SK-N-SH treated with all-trans-retinoic acid at 6 μM for 48 hours (cell line): Measurements from ENCODE around the gene HAAO.

ENCODE experiments used
- ATAC-seq: fragments of 200-7000 bp; cut with Tn5 transposase; 3 replicates; pipeline ENCODE4 v1.9.1; 2020; ENCODE audit warnings: mild to moderate bottlenecking, moderate library complexity
- ARNTL ChIP-seq: fragments of 450-650 bp; formaldehyde crosslinking; IDR thresholded peaks from 2 replicates; pipeline ENCODE4 v1.5.0; 2020; ENCODE audit warnings: low read depth, mild to moderate bottlenecking, moderate library complexity, borderline replicate concordance
- CREB5 ChIP-seq: fragments of 250-450 bp; sonication (Bioruptor Pico); IDR thresholded peaks from 2 replicates; pipeline ENCODE4 v1.5.1; 2020; ENCODE audit warnings: low read depth, mild to moderate bottlenecking, moderate library complexity
- CSDC2 ChIP-seq: fragments of 250-450 bp; sonication (Bioruptor Pico); IDR thresholded peaks from 2 replicates; pipeline ENCODE4 v1.5.0; 2020; ENCODE audit warnings: mild to moderate bottlenecking, moderate library complexity
- CSRNP3 ChIP-seq: fragments of 250-450 bp; sonication (Bioruptor Pico); IDR thresholded peaks from 2 replicates; pipeline ENCODE4 v1.5.1; 2021; ENCODE audit warnings: mild to moderate bottlenecking, moderate library complexity
- ESRRG ChIP-seq: fragments of 250-450 bp; sonication (Bioruptor Pico); IDR thresholded peaks from 2 replicates; pipeline ENCODE4 v1.6.1; 2021; ENCODE audit warnings: mild to moderate bottlenecking
- GLIS3 ChIP-seq: fragments of 250-450 bp; sonication (Bioruptor Pico); IDR thresholded peaks from 2 replicates; pipeline ENCODE4 v1.5.0; 2020; ENCODE audit warnings: mild to moderate bottlenecking, moderate library complexity
- ISL1 ChIP-seq: fragments of 250-450 bp; sonication (Bioruptor Pico); IDR thresholded peaks from 2 replicates; pipeline ENCODE4 v2.1.2; 2022; ENCODE audit warnings: mild to moderate bottlenecking, moderate library complexity
- OSR1 ChIP-seq: fragments of 250-450 bp; sonication (Bioruptor Pico); IDR thresholded peaks from 2 replicates; pipeline ENCODE4 v1.8.0; 2022; ENCODE audit warnings: moderate library complexity, mild to moderate bottlenecking, inconsistent platforms
- RARB ChIP-seq: fragments of 250-450 bp; sonication (Bioruptor Pico); IDR thresholded peaks from 2 replicates; pipeline ENCODE4 v1.8.0; 2021; ENCODE audit warnings: mild to moderate bottlenecking, moderate library complexity
- SNAI2 ChIP-seq: fragments of 250-450 bp; sonication (Bioruptor Pico); IDR thresholded peaks from 2 replicates; pipeline ENCODE4 v1.5.0; 2020; ENCODE audit warnings: mild to moderate bottlenecking, moderate library complexity
- TCF4 ChIP-seq: fragments of 250-450 bp; sonication (Bioruptor Pico); IDR thresholded peaks from 2 replicates; pipeline ENCODE4 v1.8.0; 2021; ENCODE audit warnings: mild to moderate bottlenecking, moderate library complexity, borderline replicate concordance
- TOX ChIP-seq: fragments of 250-450 bp; sonication (Bioruptor Pico); IDR thresholded peaks from 2 replicates; pipeline ENCODE4 v1.8.0; 2021; ENCODE audit warnings: mild to moderate bottlenecking, moderate library complexity, borderline replicate concordance
- ZC3H10 ChIP-seq: fragments of 250-450 bp; sonication (Bioruptor Pico); IDR thresholded peaks from 2 replicates; pipeline ENCODE4 v1.5.1; 2021; ENCODE audit warnings: mild to moderate bottlenecking, moderate library complexity
- ZFP3 ChIP-seq: fragments of 250-450 bp; sonication (Bioruptor Pico); IDR thresholded peaks from 2 replicates; pipeline ENCODE4 v1.5.0; 2020; ENCODE audit warnings: mild to moderate bottlenecking, moderate library complexity
- ZFP30 ChIP-seq: fragments of 450-650 bp; formaldehyde crosslinking; IDR thresholded peaks from 2 replicates; pipeline ENCODE4 v1.5.0; 2022; ENCODE audit warnings: mild to moderate bottlenecking, moderate library complexity
- ZNF565 ChIP-seq: fragments of 450-650 bp; formaldehyde crosslinking; conservative IDR thresholded peaks from 2 replicates; pipeline ENCODE4 v1.5.0; 2020; ENCODE audit warnings: low read depth, mild to moderate bottlenecking, moderate library complexity
- ZNF70 ChIP-seq: fragments of 450-650 bp; formaldehyde crosslinking; IDR thresholded peaks from 2 replicates; pipeline ENCODE4 v1.5.0; 2020; ENCODE audit warnings: mild to moderate bottlenecking, moderate library complexity
- TF ChIP-seq, protein P1 (sequence below): fragments of 250-450 bp; sonication (Bioruptor Pico); IDR thresholded peaks from 2 replicates; pipeline ENCODE4 v1.8.0; 2021; ENCODE audit warnings: low read depth, mild to moderate bottlenecking, moderate library complexity, borderline replicate concordance

Gene HAAO

GRCh38 chr2:42723465-42723864 is 68.9 kb downstream of the HAAO start:
- no peak for TF ChIP-seq ZFP30 (CRISPR knock-in tag)
- TF ChIP-seq SNAI2 (CRISPR knock-in tag): no peak
- TF ChIP-seq TCF4 (CRISPR knock-in tag): no peak
- no peak for TF ChIP-seq TOX
- no peak for TF ChIP-seq ZFP3 (CRISPR knock-in tag)
- TF ChIP-seq, protein P1, sequence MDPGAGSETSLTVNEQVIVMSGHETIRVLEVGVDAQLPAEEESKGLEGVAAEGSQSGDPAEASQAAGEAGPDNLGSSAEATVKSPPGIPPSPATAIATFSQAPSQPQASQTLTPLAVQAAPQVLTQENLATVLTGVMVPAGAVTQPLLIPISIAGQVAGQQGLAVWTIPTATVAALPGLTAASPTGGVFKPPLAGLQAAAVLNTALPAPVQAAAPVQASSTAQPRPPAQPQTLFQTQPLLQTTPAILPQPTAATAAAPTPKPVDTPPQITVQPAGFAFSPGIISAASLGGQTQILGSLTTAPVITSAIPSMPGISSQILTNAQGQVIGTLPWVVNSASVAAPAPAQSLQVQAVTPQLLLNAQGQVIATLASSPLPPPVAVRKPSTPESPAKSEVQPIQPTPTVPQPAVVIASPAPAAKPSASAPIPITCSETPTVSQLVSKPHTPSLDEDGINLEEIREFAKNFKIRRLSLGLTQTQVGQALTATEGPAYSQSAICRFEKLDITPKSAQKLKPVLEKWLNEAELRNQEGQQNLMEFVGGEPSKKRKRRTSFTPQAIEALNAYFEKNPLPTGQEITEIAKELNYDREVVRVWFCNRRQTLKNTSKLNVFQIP (CRISPR knock-in tag): no peak
- TF ChIP-seq ZNF565: no peak
- no peak for TF ChIP-seq ZNF70 (CRISPR knock-in tag)
- TF ChIP-seq ARNTL: no peak
- no peak for TF ChIP-seq RARB (CRISPR knock-in tag)
- no peak for TF ChIP-seq OSR1
- TF ChIP-seq GLIS3: no peak
- TF ChIP-seq, all 23 proteins: peak for 0
- ATAC-seq: no peak

GRCh38 chr2:42722320-42723190 is 69.8 kb downstream of the HAAO start:
- TF ChIP-seq, protein P1 (CRISPR knock-in tag): no peak
- TF ChIP-seq ZNF565: no peak
- no peak for TF ChIP-seq ESRRG (CRISPR knock-in tag)
- TF ChIP-seq RARB (CRISPR knock-in tag): no peak
- TF ChIP-seq ARNTL: no peak
- TF ChIP-seq CREB5: no peak
- ATAC-seq: peak; percentile 79

DNA sequence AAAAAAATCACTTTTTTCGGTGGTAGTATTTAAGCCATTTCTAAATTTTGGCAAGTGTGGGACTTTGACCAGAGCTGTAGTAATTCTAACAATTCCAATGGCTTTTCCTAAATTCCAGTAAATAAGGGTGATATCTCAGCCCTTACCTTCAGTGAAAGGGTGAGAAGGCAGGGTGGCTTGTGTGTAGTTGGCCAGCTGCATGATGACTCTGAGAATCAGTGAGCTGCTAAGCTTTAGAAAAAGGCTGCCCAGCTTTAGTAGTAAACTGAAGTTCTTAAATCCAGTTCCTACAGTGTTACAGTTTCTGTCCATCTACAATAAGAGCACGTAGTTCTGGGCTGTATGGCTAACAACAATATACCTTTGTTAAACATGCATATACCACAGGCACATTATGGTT is 70.5 kb downstream of the HAAO start:
- TF ChIP-seq ZC3H10 (CRISPR knock-in tag): no peak
- no peak for TF ChIP-seq SNAI2 (CRISPR knock-in tag)
- no peak for TF ChIP-seq CSRNP3 (CRISPR knock-in tag)
- no peak for TF ChIP-seq ZFP30 (CRISPR knock-in tag)
- TF ChIP-seq OSR1: no peak
- TF ChIP-seq TOX: no peak
- TF ChIP-seq CSDC2 (CRISPR knock-in tag): no peak
- no peak for TF ChIP-seq ISL1
- TF ChIP-seq ZNF565: no peak
- no peak for ATAC-seq
